HepG2 (cell line): ENCODE measurements around the gene AP1AR. TPM values are rescaled to one million over a fixed set of nuclear protein-coding genes. Genes with fewer than 3 reads are reported as not detected.
"Not testable (repeated sequence)": the region's sequence is repeated elsewhere in the genome, so short reads cannot be mapped to it uniquely, and the experiment has no call there.

Source experiments
- ATAC-seq: fragments of 200-7000 bp; cut with Tn5 transposase; 3 replicates; pipeline ENCODE4 v1.9.1; 2020; ENCODE audit warnings: mild to moderate bottlenecking, moderate library complexity
- BruUV-seq: library from RNA; stranded (reverse); fragments of 400-500 nt; replicated peaks from 2 replicates; lab custom pipeline; 2021; lab: Mats Ljungman, UMichigan
- CTCF ChIA-PET: fragments of 300-600 bp; formaldehyde crosslinking; extraction: SDS; loops from one replicate; lab custom pipeline; 2021; ENCODE audit warnings: low total read pairs, inconsistent platforms, low intra/inter-chr PET ratio; lab: Yijun Ruan, JAX
- POLR2A ChIA-PET: fragments of 350-600 bp; sonication (Branson Sonifier 250); formaldehyde crosslinking; loops from one replicate; lab custom pipeline; 2020; ENCODE audit warnings: antibody characterized with exemption, inconsistent platforms; lab: Yijun Ruan, JAX
- DNase-seq: peaks from one replicate; pipeline ENCODE4 v3.0.0-alpha.2; 2015; ENCODE audit warnings: low spot score
- FAIRE-seq: peaks from 3 replicates; lab custom pipeline; 2011; peaks lifted over from hg19 to GRCh38; lab: Jason Lieb, UNC
- H2AFZ ChIP-seq: one replicate; pipeline ENCODE4 v1.6.1; 2011; ENCODE audit warnings: low read length, inconsistent platforms
- H3K27ac ChIP-seq: fragments of 300-600 bp; 3 replicates; pipeline ENCODE4 v1.8.0; 2011; ENCODE audit warnings: mixed run types, mild to moderate bottlenecking, mixed read lengths, low read length, inconsistent platforms; ENCODE audit not compliant: insufficient read depth; ENCODE audit errors: extremely low read length
- H3K27me3 ChIP-seq, 2 experiments: fragments of 200-600 bp in 1 of 2; 2 replicates in 1 of 2; 3 replicates in 1 of 2; pipeline versions ENCODE4 v1.6.0 to v1.8.0; 2011; ENCODE audit warnings: low read length in 2 of 2, mild to moderate bottlenecking in 2 of 2, moderate library complexity in 2 of 2, inconsistent platforms in 1 of 2; ENCODE audit not compliant: insufficient read depth in 2 of 2, control insufficient read depth in 1 of 2
- H3K36me3 ChIP-seq, 2 experiments: fragments of 200-600 bp in 1 of 2; replicated peaks in 1 of 2; 2 replicates in 1 of 2; 3 replicates in 1 of 2; pipeline versions ENCODE4 v1.5.1 to v1.8.0; 2011; ENCODE audit warnings: low read length in 2 of 2, inconsistent platforms in 1 of 2; ENCODE audit not compliant: insufficient read depth in 2 of 2, control insufficient read depth in 1 of 2
- H3K4me1 ChIP-seq: 2 replicates; pipeline ENCODE4 v1.5.1; 2012; ENCODE audit warnings: low read length, inconsistent platforms; ENCODE audit not compliant: insufficient read depth
- H3K4me2 ChIP-seq: 2 replicates; pipeline ENCODE4 v1.6.0; 2011; ENCODE audit warnings: low read depth, low read length, inconsistent platforms
- H3K4me3 ChIP-seq, 3 experiments: fragments of 200-600 bp in 1 of 3; sonication (generic), shearing (Covaris generic) in 1 of 3; replicated peaks in 1 of 3; 2 replicates each; pipeline ENCODE4 v1.5.1; 2011 to 2016; ENCODE audit warnings: low read length in 3 of 3, inconsistent platforms in 2 of 3, low read depth in 2 of 3, mild to moderate bottlenecking in 2 of 3, control low read depth in 1 of 3, mixed read lengths in 1 of 3; ENCODE audit not compliant: insufficient read depth in 1 of 3
- H3K79me2 ChIP-seq: one replicate; pipeline ENCODE4 v1.6.1; 2011; ENCODE audit warnings: low read length, inconsistent platforms; ENCODE audit not compliant: insufficient read depth
- H3K9ac ChIP-seq: 2 replicates; pipeline ENCODE4 v1.6.0; 2011; ENCODE audit warnings: mild to moderate bottlenecking, low read depth, low read length, inconsistent platforms; ENCODE audit not compliant: insufficient read depth
- H3K9me3 ChIP-seq: 2 replicates; pipeline ENCODE4 v1.5.1; 2012; ENCODE audit warnings: mild to moderate bottlenecking, low read length
- H4K20me1 ChIP-seq: 2 replicates; pipeline ENCODE4 v1.6.0; 2011; ENCODE audit warnings: inconsistent platforms, mild to moderate bottlenecking, low read length, moderate library complexity; ENCODE audit not compliant: insufficient read depth
- CEBPB ChIP-seq: IDR thresholded peaks from 2 replicates; pipeline ENCODE4 v1.6.1; 2011; ENCODE audit warnings: low read depth, low read length, improper control_type of control experiment, borderline replicate concordance
- HHEX ChIP-seq: IDR thresholded peaks from 2 replicates; pipeline ENCODE4 v1.6.1; 2016; ENCODE audit warnings: control low read depth
- ZNF431 ChIP-seq: sonication (generic); formaldehyde crosslinking; IDR thresholded peaks from 2 replicates; pipeline ENCODE4 v1.9.0; 2022; ENCODE audit warnings: missing genetic modification reagents, low read depth, mild to moderate bottlenecking, borderline replicate concordance
- ZNF451 ChIP-seq: sonication (generic); formaldehyde crosslinking; IDR thresholded peaks from 2 replicates; pipeline ENCODE4 v1.5.0; 2020; ENCODE audit warnings: mild to moderate bottlenecking, missing genetic modification reagents
- WGBS: methylation state at CpG from one replicate; pipeline ENCODE4 v1.1.6; 2017; ENCODE audit warnings: low lambda C conversion rate; 5-methylcytosine and 5-hydroxymethylcytosine counted together
- in situ Hi-C: cut with HindIII; loops from 2 replicates; pipeline ENCODE4 v1.10.0; 2017; ENCODE audit warnings: low pct_unique_long_range_greater_than_20kb; ENCODE audit not compliant: extremely low pct_ligation_motif_present
- intact Hi-C: fragments of 100-400 bp; cut with micrococcal nuclease; formaldehyde crosslinking; loops from one replicate; pipeline ENCODE4 v1.10.0; 2022; ENCODE audit not compliant: unreplicated experiment
- polyA plus RNA-seq, 8 experiments: library from polyadenylated mRNA; depleted of rRNA in 3 of 8; stranded (reverse) in 7 of 8; unstranded in 1 of 8; fragments of >200 nt; fragmentation: Illumina TruSeq in 4 of 8; extraction: Trizol in 4 of 8; gene quantifications; 2 replicates each; pipeline versions ENCODE4 v1.2.1 to v1.2.3, GENCODE V29; 2011 to 2016; ENCODE audit warnings: low read depth in 4 of 8, missing spikeins in 1 of 8, mixed read lengths in 1 of 8; ENCODE audit not compliant: insufficient read depth in 1 of 8
- total RNA-seq, 5 experiments: library from RNA; depleted of rRNA; stranded (reverse); fragments of >200 nt; fragmentation: Illumina TruSeq; extraction: Trizol; gene quantifications; 2 replicates each; pipeline ENCODE4 v1.2.3, GENCODE V29; 2016; ENCODE audit warnings: low read depth in 1 of 5

AP1AR gene
- total and polyA plus RNA-seq, 2 of the 13 experiments (the other 11 are each of a cell fraction or from before 2014, with no cell fraction given), result 24.9 to 39.9 TPM

GRCh38 chr4:112280386-112281056 is 48.9 kb downstream of the AP1AR start:
- peaks cover 47% of the 10 kb centered on the region for H3K4me1 ChIP-seq
- no peaks in the 10 kb centered on the region for H4K20me1 ChIP-seq
- no peaks in the 10 kb centered on the region for H3K27me3 ChIP-seq
- ChIA-PET CTCF (no interaction called here), POLR2A (no interaction called here)
- intact Hi-C loops, result no loop called here
- no peak for DNase-seq
- H2AFZ ChIP-seq, result no peak overlapping the region
- no TSS peak for BruUV-seq
- ATAC-seq, result no peak
- TF ChIP-seq HHEX (no peak), ZNF451 (CRISPR knock-in tag) (no peak), CEBPB (peak; percentile 49; the same call in 1 of the 2 replicates)
- TF ChIP-seq, all 625 proteins: peak for 1
- Histone ChIP-seq H3K9me3 (no peaks in the 10 kb centered on the region), H3K4me2 (no peak overlapping the region), H3K4me3 (no peak overlapping the region), H3K36me3 (peaks cover 0 to 3% of the 10 kb centered on the region in 2 experiments; a peak in 1 of 5 replicates), H3K27ac (no peak overlapping the region), H3K9ac (no peak overlapping the region), H3K79me2 (no peaks in the 10 kb centered on the region)
- in situ Hi-C loops, result no loop called here
- WGBS, result 70% methylated on average over 5 of the region's 5 CpGs
- FAIRE-seq, result no peak

GRCh38 chr4:112281895-112282398 is 50.4 kb downstream of the AP1AR start:
- ATAC-seq, H3K9ac ChIP-seq, intact Hi-C loops, H4K20me1 ChIP-seq, H3K4me3 ChIP-seq, H3K27ac ChIP-seq, H2AFZ ChIP-seq, in situ Hi-C loops, H3K36me3 ChIP-seq, CTCF ChIA-PET, H3K27me3 ChIP-seq: not testable (repeated sequence)
- 100% methylated on average over 2 of the region's 2 CpGs for WGBS
- TF ChIP-seq ZNF431 (CRISPR knock-in tag), result peak; percentile 96; the same call in 1 of the 2 replicates
- TF ChIP-seq, all 625 proteins: peak for 1; not testable (repeated sequence) for 624
- H3K4me2 ChIP-seq, POLR2A ChIA-PET, H3K9me3 ChIP-seq, FAIRE-seq, BruUV-seq, DNase-seq, H3K79me2 ChIP-seq: not testable (repeated sequence)
- peaks cover 57% of the 10 kb centered on the region for H3K4me1 ChIP-seq
